Neural cell (in vitro differentiated cells): Measurements from ENCODE around the gene GFRA3. TPM values are rescaled to one million over a fixed set of nuclear protein-coding genes. Genes with fewer than 3 reads are reported as not detected.

Experiments
- H2AFZ ChIP-seq: fragments of 200-600, 300-800 bp; sonication (generic), shearing (Covaris generic); 2 replicates; pipeline ENCODE4 v1.6.0; 2014; ENCODE audit warnings: low read depth, mild to moderate bottlenecking, antibody characterized with exemption, low read length, moderate library complexity
- H3F3A ChIP-seq: fragments of 200-600 bp; shearing (Covaris generic); 2 replicates; pipeline ENCODE4 v1.6.1; 2016; ENCODE audit warnings: mild to moderate bottlenecking, moderate library complexity, mixed read lengths, antibody characterized with exemption, low read length; ENCODE audit not compliant: insufficient read depth, poor library complexity, severe bottlenecking
- H3K27ac ChIP-seq: fragments of 200-600, 300-800 bp; sonication (generic), shearing (Covaris generic); 2 replicates; pipeline ENCODE4 v1.5.1; 2014; ENCODE audit warnings: mild to moderate bottlenecking, low read length, moderate library complexity
- H3K27me3 ChIP-seq: fragments of 300-800, 200-600 bp; sonication (generic), shearing (Covaris generic); 2 replicates; pipeline ENCODE4 v1.6.0; 2014; ENCODE audit warnings: mild to moderate bottlenecking, low read depth, low read length, moderate library complexity; ENCODE audit not compliant: insufficient read depth
- H3K36me3 ChIP-seq: fragments of 300-800, 200-600 bp; sonication (generic), shearing (Covaris generic); 2 replicates; pipeline ENCODE4 v1.5.1; 2014; ENCODE audit warnings: mild to moderate bottlenecking, antibody characterized with exemption, low read length, moderate library complexity; ENCODE audit not compliant: insufficient read depth
- H3K4me2 ChIP-seq: fragments of 300-800, 200-600 bp; sonication (generic), shearing (Covaris generic); 2 replicates; pipeline ENCODE4 v1.6.0; 2014; ENCODE audit warnings: mild to moderate bottlenecking, low read length
- H3K4me3 ChIP-seq: fragments of 300-800, 200-600 bp; sonication (generic), shearing (Covaris generic); 2 replicates; pipeline ENCODE4 v1.5.1; 2014; ENCODE audit warnings: mild to moderate bottlenecking, low read length, moderate library complexity
- H3K79me2 ChIP-seq: fragments of 200-600 bp; shearing (Covaris generic); replicated peaks from 2 replicates; pipeline ENCODE4 v1.6.0; 2014; ENCODE audit warnings: mild to moderate bottlenecking, low read length, moderate library complexity; ENCODE audit not compliant: insufficient read depth
- H3K9ac ChIP-seq: fragments of 300-800, 200-600 bp; sonication (generic), shearing (Covaris generic); 2 replicates; pipeline ENCODE4 v1.6.1; 2016; ENCODE audit warnings: mild to moderate bottlenecking, low read length, mixed read lengths
- H3K9me2 ChIP-seq: fragments of 200-600 bp; shearing (Covaris generic); 2 replicates; pipeline ENCODE4 v1.6.1; 2016; ENCODE audit warnings: mild to moderate bottlenecking, low read length, mixed read lengths; ENCODE audit not compliant: insufficient read depth
- H3K9me3 ChIP-seq: fragments of 200-600, 300-800 bp; sonication (generic), shearing (Covaris generic); 2 replicates; pipeline ENCODE4 v1.6.1; 2016; ENCODE audit warnings: mild to moderate bottlenecking, mixed run types, low read length, moderate library complexity, mixed read lengths
- H4K20me1 ChIP-seq: fragments of 200-600 bp; shearing (Covaris generic); 2 replicates; pipeline ENCODE4 v1.6.1; 2016; ENCODE audit warnings: mild to moderate bottlenecking, mixed run types; ENCODE audit not compliant: insufficient read depth
- EP300 ChIP-seq: fragments of 450-650 bp; conservative IDR thresholded peaks from 2 replicates; pipeline ENCODE4 v1.6.1; 2014; ENCODE audit warnings: antibody characterized with exemption, mild to moderate bottlenecking, moderate library complexity; ENCODE audit not compliant: poor library complexity, severe bottlenecking
- EZH2 ChIP-seq: fragments of 200-600, 300-800 bp; shearing (Covaris generic), sonication (generic); IDR thresholded peaks from 2 replicates; pipeline ENCODE4 v1.6.1; 2014; ENCODE audit warnings: antibody characterized with exemption, low read length, borderline replicate concordance, mild to moderate bottlenecking; ENCODE audit not compliant: insufficient read depth, poor library complexity, severe bottlenecking
- MXI1 ChIP-seq: fragments of 450-650 bp; conservative IDR thresholded peaks from 2 replicates; pipeline ENCODE4 v1.6.1; 2014; ENCODE audit warnings: antibody characterized with exemption, mild to moderate bottlenecking; ENCODE audit not compliant: poor library complexity, severe bottlenecking
- POLR2AphosphoS5 ChIP-seq: IDR thresholded peaks from 2 replicates; pipeline ENCODE4 v1.6.1; 2012
- RAD21 ChIP-seq: fragments of 450-650 bp; conservative IDR thresholded peaks from 2 replicates; pipeline ENCODE4 v1.6.1; 2014; ENCODE audit warnings: antibody characterized with exemption, mild to moderate bottlenecking, moderate library complexity
- SMC3 ChIP-seq: fragments of 450-650 bp; conservative IDR thresholded peaks from 2 replicates; pipeline ENCODE4 v1.6.1; 2014; ENCODE audit warnings: antibody characterized with exemption, mild to moderate bottlenecking, moderate library complexity; ENCODE audit not compliant: poor library complexity
- TAF1 ChIP-seq: IDR thresholded peaks from 2 replicates; pipeline ENCODE4 v1.6.1; 2012; ENCODE audit warnings: low read depth
- polyA plus RNA-seq: library from polyadenylated mRNA; depleted of rRNA; stranded (reverse); fragments of >200 nt; gene quantifications from 2 replicates; pipeline ENCODE4 v1.2.3, GENCODE V29; 2014
- TF ChIP-seq, protein P1 (sequence below): fragments of 450-650 bp; IDR thresholded peaks from 2 replicates; pipeline ENCODE4 v1.5.1; 2014; ENCODE audit warnings: antibody characterized with exemption, mild to moderate bottlenecking, moderate library complexity; ENCODE audit not compliant: poor library complexity, severe bottlenecking
- TF ChIP-seq, protein P2 (sequence below): IDR thresholded peaks from 2 replicates; pipeline ENCODE4 v1.6.1; 2012; ENCODE audit warnings: borderline replicate concordance

Gene GFRA3
- polyA plus RNA-seq, 1 donor from 2014 or later: not detected

DNA sequence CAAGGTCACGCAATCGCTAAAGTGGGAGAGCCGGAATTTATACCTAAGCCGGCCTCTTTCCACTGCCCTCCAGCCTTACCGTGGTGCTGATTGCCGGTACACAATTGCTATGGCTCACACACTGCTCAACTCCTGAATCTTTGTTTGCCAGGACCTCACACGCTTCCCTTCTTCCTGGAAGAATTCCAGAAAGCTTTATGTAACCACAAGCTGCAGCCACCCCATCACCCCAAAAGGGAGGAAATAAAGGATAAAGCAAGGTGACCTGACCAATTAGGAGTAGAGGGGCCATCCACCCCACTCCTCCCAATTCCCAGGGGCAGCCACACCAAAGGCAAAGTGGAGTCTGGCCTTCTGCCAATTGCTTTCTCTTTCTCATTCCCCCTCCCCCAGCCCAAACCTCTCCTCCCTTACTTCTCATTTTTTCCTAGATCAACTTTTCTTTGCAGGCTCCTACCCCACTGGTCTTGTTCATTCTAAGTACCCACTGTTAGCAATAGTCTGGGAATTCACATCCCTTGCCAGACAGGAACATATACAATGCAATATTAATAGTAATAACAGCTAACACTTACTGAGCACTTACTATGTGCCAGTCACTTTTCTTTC, 43.3 kb downstream of the GFRA3 start:
- Histone ChIP-seq H3K9me2 (no peaks in the 10 kb centered on the region), H3K9me3 (no peaks in the 10 kb centered on the region), H3K27me3 (no peaks in the 10 kb centered on the region), H3K27ac (no peak overlapping the region), H3K4me2 (no peak overlapping the region), H3K79me2 (no peaks in the 10 kb centered on the region), H3K9ac (no peak overlapping the region), H3F3A (no peaks in the 10 kb centered on the region), H4K20me1 (no peaks in the 10 kb centered on the region), H3K4me3 (no peak overlapping the region), H2AFZ (no peak overlapping the region), H3K36me3 (no peaks in the 10 kb centered on the region)
- TF ChIP-seq, protein P1, sequence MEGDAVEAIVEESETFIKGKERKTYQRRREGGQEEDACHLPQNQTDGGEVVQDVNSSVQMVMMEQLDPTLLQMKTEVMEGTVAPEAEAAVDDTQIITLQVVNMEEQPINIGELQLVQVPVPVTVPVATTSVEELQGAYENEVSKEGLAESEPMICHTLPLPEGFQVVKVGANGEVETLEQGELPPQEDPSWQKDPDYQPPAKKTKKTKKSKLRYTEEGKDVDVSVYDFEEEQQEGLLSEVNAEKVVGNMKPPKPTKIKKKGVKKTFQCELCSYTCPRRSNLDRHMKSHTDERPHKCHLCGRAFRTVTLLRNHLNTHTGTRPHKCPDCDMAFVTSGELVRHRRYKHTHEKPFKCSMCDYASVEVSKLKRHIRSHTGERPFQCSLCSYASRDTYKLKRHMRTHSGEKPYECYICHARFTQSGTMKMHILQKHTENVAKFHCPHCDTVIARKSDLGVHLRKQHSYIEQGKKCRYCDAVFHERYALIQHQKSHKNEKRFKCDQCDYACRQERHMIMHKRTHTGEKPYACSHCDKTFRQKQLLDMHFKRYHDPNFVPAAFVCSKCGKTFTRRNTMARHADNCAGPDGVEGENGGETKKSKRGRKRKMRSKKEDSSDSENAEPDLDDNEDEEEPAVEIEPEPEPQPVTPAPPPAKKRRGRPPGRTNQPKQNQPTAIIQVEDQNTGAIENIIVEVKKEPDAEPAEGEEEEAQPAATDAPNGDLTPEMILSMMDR: no peak
- TF ChIP-seq SMC3 (no peak), EP300 (no peak), TAF1 (no peak), EZH2 (no peak)

DNA sequence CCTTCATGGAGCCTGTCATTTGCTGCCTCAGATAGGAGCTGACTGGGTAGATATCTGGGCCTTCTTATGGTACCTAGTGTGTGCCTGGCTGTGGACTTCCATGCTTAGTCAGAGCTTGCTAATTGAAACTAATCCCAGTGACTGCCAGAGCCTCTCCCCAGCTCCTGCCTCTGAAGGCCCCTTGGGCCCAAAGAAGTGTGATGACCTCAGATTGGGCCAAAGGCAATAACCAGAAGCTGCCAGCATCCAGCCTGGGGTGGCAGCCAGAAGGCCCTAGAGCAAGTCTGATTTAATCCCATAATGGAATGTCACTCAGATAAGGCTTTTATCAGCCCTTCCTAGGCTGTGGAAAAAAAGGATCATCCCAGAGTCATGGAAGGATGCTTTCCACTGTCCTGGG, 44.2 kb downstream of the GFRA3 start:
- TF ChIP-seq EZH2 (no peak), RAD21 (no peak), TAF1 (no peak), EP300 (no peak), SMC3 (no peak), MXI1 (no peak), POLR2AphosphoS5 (no peak)
- TF ChIP-seq, protein P2, sequence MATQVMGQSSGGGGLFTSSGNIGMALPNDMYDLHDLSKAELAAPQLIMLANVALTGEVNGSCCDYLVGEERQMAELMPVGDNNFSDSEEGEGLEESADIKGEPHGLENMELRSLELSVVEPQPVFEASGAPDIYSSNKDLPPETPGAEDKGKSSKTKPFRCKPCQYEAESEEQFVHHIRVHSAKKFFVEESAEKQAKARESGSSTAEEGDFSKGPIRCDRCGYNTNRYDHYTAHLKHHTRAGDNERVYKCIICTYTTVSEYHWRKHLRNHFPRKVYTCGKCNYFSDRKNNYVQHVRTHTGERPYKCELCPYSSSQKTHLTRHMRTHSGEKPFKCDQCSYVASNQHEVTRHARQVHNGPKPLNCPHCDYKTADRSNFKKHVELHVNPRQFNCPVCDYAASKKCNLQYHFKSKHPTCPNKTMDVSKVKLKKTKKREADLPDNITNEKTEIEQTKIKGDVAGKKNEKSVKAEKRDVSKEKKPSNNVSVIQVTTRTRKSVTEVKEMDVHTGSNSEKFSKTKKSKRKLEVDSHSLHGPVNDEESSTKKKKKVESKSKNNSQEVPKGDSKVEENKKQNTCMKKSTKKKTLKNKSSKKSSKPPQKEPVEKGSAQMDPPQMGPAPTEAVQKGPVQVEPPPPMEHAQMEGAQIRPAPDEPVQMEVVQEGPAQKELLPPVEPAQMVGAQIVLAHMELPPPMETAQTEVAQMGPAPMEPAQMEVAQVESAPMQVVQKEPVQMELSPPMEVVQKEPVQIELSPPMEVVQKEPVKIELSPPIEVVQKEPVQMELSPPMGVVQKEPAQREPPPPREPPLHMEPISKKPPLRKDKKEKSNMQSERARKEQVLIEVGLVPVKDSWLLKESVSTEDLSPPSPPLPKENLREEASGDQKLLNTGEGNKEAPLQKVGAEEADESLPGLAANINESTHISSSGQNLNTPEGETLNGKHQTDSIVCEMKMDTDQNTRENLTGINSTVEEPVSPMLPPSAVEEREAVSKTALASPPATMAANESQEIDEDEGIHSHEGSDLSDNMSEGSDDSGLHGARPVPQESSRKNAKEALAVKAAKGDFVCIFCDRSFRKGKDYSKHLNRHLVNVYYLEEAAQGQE: no peak
- TF ChIP-seq, protein P1: no peak
- Histone ChIP-seq H4K20me1 (no peaks in the 10 kb centered on the region), H3K9me2 (no peaks in the 10 kb centered on the region), H3K27ac (no peak overlapping the region), H3K4me2 (no peak overlapping the region), H3K79me2 (no peaks in the 10 kb centered on the region), H3K4me3 (no peak overlapping the region), H3K36me3 (no peaks in the 10 kb centered on the region), H3K9ac (no peak overlapping the region), H3K27me3 (no peaks in the 10 kb centered on the region), H3F3A (no peaks in the 10 kb centered on the region), H3K9me3 (no peaks in the 10 kb centered on the region), H2AFZ (no peak overlapping the region)
